ENCODE measurements around the gene MED22. TPM values are rescaled to one million over a fixed set of nuclear protein-coding genes. Genes with fewer than 3 reads are reported as not detected.

Gene MED22
- total RNA-seq, 3 donors from 2014 or later (not counting 1 experiment from before 2014, with no cell fraction given) = 23.8 to 37.0 (median 28.1) TPM

- TF ChIP-seq CTCF (IDR thresholded peaks at IDR 0.05) = no peak
- no peak overlapping the region for H3K4me3 Mint-ChIP-seq
- no peak overlapping the region for H3K27ac ChIP-seq (ENCODE audit: low read length)
- no peaks in the 10 kb centered on the region for H3K9me3 Mint-ChIP-seq
- no peaks in the 10 kb centered on the region for H3K9me3 ChIP-seq (ENCODE audit: control insufficient read depth, insufficient read depth, low read length)
- ATAC-seq (no peak), DNase-seq (no peak)
- H3K27ac Mint-ChIP-seq = no peak overlapping the region
- no peaks in the 10 kb centered on the region for H3K36me3 Mint-ChIP-seq
- no peaks in the 10 kb centered on the region for H3K4me1 ChIP-seq (ENCODE audit: control insufficient read depth, insufficient read depth, low read length)
- H3K27me3 Mint-ChIP-seq (ENCODE audit: low read depth in 2 of 2) = peaks cover 7 to 8% of the 10 kb centered on the region in 2 donors
- no peaks in the 10 kb centered on the region for H3K4me1 Mint-ChIP-seq
- intact Hi-C loops (cut with micrococcal nuclease) = no loop called here
- H3K4me3 ChIP-seq (ENCODE audit: low read length) = no peak overlapping the region
- no peaks in the 10 kb centered on the region for H3K36me3 ChIP-seq (ENCODE audit: control insufficient read depth, insufficient read depth, low read length)
- 90% methylated on average over 37 of the region's 38 CpGs for WGBS (ENCODE audit: insufficient coverage)
- no peaks in the 10 kb centered on the region for H3K27me3 ChIP-seq (ENCODE audit: control insufficient read depth, insufficient read depth, low read length)
These were observed 43.2 kb downstream of the MED22 start for GRCh38 chr9:133304477-133305377.

GRCh38 chr9:133304158-133304470 lies 43.8 kb downstream of the MED22 start:
- no peak for ATAC-seq
- H3K27me3 Mint-ChIP-seq (ENCODE audit: low read depth in 2 of 2) = peaks cover 3 to 8% of the 10 kb centered on the region in 2 donors
- no peaks in the 10 kb centered on the region for H3K36me3 Mint-ChIP-seq
- H3K27ac ChIP-seq (ENCODE audit: low read length) = no peak overlapping the region
- no peaks in the 10 kb centered on the region for H3K4me1 Mint-ChIP-seq
- no peaks in the 10 kb centered on the region for H3K4me1 ChIP-seq (ENCODE audit: control insufficient read depth, insufficient read depth, low read length)
- no peak overlapping the region for H3K4me3 ChIP-seq (ENCODE audit: low read length)
- no peaks in the 10 kb centered on the region for H3K9me3 ChIP-seq (ENCODE audit: control insufficient read depth, insufficient read depth, low read length)
- H3K27ac Mint-ChIP-seq = no peak overlapping the region
- H3K9me3 Mint-ChIP-seq = no peaks in the 10 kb centered on the region
- intact Hi-C loops (cut with micrococcal nuclease) = no loop called here
- no peak for DNase-seq
- H3K27me3 ChIP-seq (ENCODE audit: control insufficient read depth, insufficient read depth, low read length) = no peaks in the 10 kb centered on the region
- no peak overlapping the region for H3K4me3 Mint-ChIP-seq
- no peaks in the 10 kb centered on the region for H3K36me3 ChIP-seq (ENCODE audit: control insufficient read depth, insufficient read depth, low read length)
- 90% methylated on average over 13 of the region's 13 CpGs for WGBS (ENCODE audit: insufficient coverage)
- TF ChIP-seq CTCF (IDR thresholded peaks at IDR 0.05) = no peak

- no peak for TF ChIP-seq CTCF (IDR thresholded peaks at IDR 0.05)
- Histone ChIP-seq H3K36me3 (ENCODE audit: control insufficient read depth, insufficient read depth, low read length) (no peaks in the 10 kb centered on the region), H3K9me3 (ENCODE audit: control insufficient read depth, insufficient read depth, low read length) (no peaks in the 10 kb centered on the region), H3K4me3 (ENCODE audit: low read length) (no peak overlapping the region), H3K27me3 (ENCODE audit: control insufficient read depth, insufficient read depth, low read length) (no peaks in the 10 kb centered on the region), H3K27ac (ENCODE audit: low read length) (no peak overlapping the region), H3K4me1 (ENCODE audit: control insufficient read depth, insufficient read depth, low read length) (no peaks in the 10 kb centered on the region)
- no peaks in the 10 kb centered on the region for H3K9me3 Mint-ChIP-seq
- peaks cover 3 to 10% of the 10 kb centered on the region in 2 donors for H3K27me3 Mint-ChIP-seq (ENCODE audit: low read depth in 2 of 2)
- no peak overlapping the region for H3K4me3 Mint-ChIP-seq
- no peaks in the 10 kb centered on the region for H3K4me1 Mint-ChIP-seq
- H3K36me3 Mint-ChIP-seq = no peaks in the 10 kb centered on the region
- ATAC-seq (no peak), DNase-seq (no peak)
- no peak overlapping the region for H3K27ac Mint-ChIP-seq
- intact Hi-C loops (cut with micrococcal nuclease) = no loop called here
- 86% methylated on average over 24 of the region's 26 CpGs for WGBS (ENCODE audit: insufficient coverage)
These were observed 44.4 kb downstream of the MED22 start for GRCh38 chr9:133303266-133304157.

Data from natural killer cell (primary cell).